MCF 10A (cell line): Measurements from ENCODE around the gene LMNA. TPM values are rescaled to one million over a fixed set of nuclear protein-coding genes. Genes with fewer than 3 reads are reported as not detected.

Source experiments
- BruUV-seq: library from RNA; stranded (reverse); fragments of 400-500 nt; replicated peaks from 2 replicates; lab custom pipeline; 2021; lab: Mats Ljungman, UMichigan
- CTCF ChIA-PET: fragments of 300-600 bp; sonication (Branson Sonifier 250); formaldehyde crosslinking; extraction: SDS; loops from one replicate; lab custom pipeline; 2021; ENCODE audit warnings: antibody characterized with exemption, inconsistent platforms; lab: Yijun Ruan, JAX
- POLR2A ChIA-PET: fragments of 300-600, 350-650 bp; sonication (Branson Sonifier 250); formaldehyde crosslinking; extraction: SDS; loops from one replicate; lab custom pipeline; 2020; ENCODE audit warnings: antibody characterized with exemption, inconsistent platforms; lab: Yijun Ruan, JAX
- DNase-seq: peaks from one replicate; pipeline ENCODE4 v3.0.0-alpha.2; 2018; ENCODE audit not compliant: unreplicated experiment
- H3K27ac Mint-ChIP-seq: one replicate; pipeline ENCODE4 v1.8.0; 2022; ENCODE audit warnings: mild to moderate bottlenecking, low read depth, mixed read lengths; ENCODE audit not compliant: unreplicated experiment
- H3K27me3 Mint-ChIP-seq: one replicate; pipeline ENCODE4 v1.8.0; 2022; ENCODE audit warnings: mixed read lengths; ENCODE audit not compliant: insufficient read depth, unreplicated experiment
- H3K36me3 Mint-ChIP-seq: one replicate; pipeline ENCODE4 v1.8.0; 2022; ENCODE audit warnings: mild to moderate bottlenecking, moderate library complexity, mixed read lengths; ENCODE audit not compliant: insufficient read depth, unreplicated experiment
- H3K4me1 Mint-ChIP-seq: one replicate; pipeline ENCODE4 v1.8.0; 2022; ENCODE audit warnings: mixed read lengths; ENCODE audit not compliant: insufficient read depth, unreplicated experiment
- H3K4me3 Mint-ChIP-seq: one replicate; pipeline ENCODE4 v1.8.0; 2022; ENCODE audit warnings: mild to moderate bottlenecking, moderate library complexity, mixed read lengths; ENCODE audit not compliant: unreplicated experiment
- H3K9me3 Mint-ChIP-seq: one replicate; pipeline ENCODE4 v1.8.0; 2022; ENCODE audit warnings: mixed read lengths; ENCODE audit not compliant: unreplicated experiment
- intact Hi-C: fragments of 100-400 bp; cut with micrococcal nuclease; formaldehyde crosslinking; loops from 2 replicates; pipeline ENCODE4 v1.14.1; 2022
- total RNA-seq: library from RNA; stranded (reverse); gene quantifications from 2 replicates; pipeline ENCODE4 v1.2.3, GENCODE V29; 2022
- TF ChIP-seq, protein P1 (sequence below): fragments of 200-600 bp; IDR thresholded peaks from one replicate; pipeline ENCODE4 v1.8.0; 2022; ENCODE audit warnings: antibody characterized with exemption, mild to moderate bottlenecking; ENCODE audit not compliant: unreplicated experiment

The LMNA gene
- total RNA-seq, 1 experiment from 2014 or later = 716 TPM

DNA sequence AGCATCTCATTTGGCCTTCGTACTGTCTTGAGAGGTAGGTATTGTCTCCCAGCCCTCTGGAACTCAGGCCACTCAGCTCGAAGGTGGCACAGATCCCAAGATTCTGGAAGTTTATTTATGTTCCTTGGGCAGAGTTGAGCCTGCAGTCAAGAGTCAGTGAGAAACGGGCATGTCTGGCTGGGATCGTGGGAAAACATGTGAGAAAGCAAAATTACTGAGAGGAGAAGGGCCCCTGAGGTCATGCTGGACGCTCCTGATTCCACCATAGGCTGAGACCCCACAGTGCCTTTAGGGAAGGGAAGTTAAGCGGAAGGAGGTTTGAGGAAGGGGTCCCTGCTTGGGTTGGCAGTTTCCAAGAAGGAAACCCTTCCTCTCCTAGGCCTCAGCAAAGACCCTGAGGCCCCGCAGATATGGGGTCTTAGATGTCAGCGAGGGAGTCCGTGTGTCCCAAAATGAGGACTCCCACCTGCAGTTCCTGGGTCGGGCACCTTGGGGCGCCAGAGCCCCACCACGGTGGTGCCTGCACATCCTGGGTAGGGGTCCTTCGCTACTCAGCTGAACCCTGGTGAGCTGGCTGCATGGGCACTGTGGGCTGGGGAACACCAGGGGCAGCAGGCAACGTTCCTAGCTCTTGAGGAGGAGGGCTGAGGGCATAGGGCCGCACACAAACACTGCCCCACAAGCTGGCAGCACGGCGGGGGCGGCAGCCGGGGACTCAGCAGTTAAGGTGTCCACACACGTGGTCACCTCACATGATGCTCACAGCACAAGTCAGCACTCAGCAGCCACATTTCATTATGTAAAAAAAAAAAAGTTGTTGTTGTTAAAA is 26.6 kb downstream of the LMNA start:
- no peak overlapping the region for H3K27ac Mint-ChIP-seq
- POLR2A ChIA-PET = interaction anchor here (0.9 to 4.1 kb wide), 9 partner anchors 10 to 83 kb away, joined by 3 to 25 read pairs (median 5); partner anchors contain the start of gene PMF1
- CTCF ChIA-PET = interaction anchor here (0.6 to 46.2 kb wide), 10 partner anchors 10 to 1249 kb away, joined by 3 to 1892 read pairs (median 4); partner anchors contain the start of genes KHDC4 and MEX3A
- peaks cover 85% of the 10 kb centered on the region for H3K36me3 Mint-ChIP-seq
- intact Hi-C loops = no loop called here
- H3K9me3 Mint-ChIP-seq = no peaks in the 10 kb centered on the region
- TF ChIP-seq, protein P1, sequence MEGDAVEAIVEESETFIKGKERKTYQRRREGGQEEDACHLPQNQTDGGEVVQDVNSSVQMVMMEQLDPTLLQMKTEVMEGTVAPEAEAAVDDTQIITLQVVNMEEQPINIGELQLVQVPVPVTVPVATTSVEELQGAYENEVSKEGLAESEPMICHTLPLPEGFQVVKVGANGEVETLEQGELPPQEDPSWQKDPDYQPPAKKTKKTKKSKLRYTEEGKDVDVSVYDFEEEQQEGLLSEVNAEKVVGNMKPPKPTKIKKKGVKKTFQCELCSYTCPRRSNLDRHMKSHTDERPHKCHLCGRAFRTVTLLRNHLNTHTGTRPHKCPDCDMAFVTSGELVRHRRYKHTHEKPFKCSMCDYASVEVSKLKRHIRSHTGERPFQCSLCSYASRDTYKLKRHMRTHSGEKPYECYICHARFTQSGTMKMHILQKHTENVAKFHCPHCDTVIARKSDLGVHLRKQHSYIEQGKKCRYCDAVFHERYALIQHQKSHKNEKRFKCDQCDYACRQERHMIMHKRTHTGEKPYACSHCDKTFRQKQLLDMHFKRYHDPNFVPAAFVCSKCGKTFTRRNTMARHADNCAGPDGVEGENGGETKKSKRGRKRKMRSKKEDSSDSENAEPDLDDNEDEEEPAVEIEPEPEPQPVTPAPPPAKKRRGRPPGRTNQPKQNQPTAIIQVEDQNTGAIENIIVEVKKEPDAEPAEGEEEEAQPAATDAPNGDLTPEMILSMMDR = peak; percentile 45
- DNase-seq = no peak
- H3K4me3 Mint-ChIP-seq = no peak overlapping the region
- TSS peak; percentile 1 for BruUV-seq
- H3K4me1 Mint-ChIP-seq = peaks cover 26% of the 10 kb centered on the region
- H3K27me3 Mint-ChIP-seq = no peaks in the 10 kb centered on the region

DNA sequence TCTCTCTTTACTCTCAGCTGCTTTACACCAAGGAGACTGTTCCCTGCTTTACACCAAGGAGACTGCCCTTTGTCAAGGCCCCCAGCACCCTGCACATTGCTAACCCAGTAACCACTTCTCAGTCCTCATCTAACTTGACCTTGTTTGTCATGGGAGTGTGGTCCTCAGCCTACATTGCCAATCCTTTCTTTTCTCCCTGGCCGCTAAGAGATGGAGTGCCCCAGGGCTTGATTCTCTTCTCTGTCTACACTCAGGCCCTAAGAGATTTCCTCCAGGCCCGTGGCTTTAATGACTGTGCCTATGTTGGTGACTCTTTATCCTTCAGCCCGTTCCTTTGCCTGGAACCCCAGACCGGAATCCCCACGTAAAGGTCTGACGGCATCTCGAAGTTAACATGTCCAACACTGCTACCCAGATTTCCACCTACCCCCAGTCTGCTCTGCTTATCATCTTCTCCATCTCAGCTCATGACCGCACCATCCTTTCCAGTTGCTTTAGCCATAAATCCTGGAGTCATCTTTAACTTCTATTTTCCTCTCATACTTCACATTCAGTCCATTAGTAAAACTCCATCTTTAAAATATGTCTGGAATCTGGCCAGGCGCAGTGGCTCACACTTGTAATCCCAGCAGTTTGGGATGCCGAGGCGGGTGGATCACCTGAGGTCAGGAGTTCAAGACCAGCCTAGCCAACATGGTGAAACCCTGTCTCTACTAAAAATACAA is 29.4 kb downstream of the LMNA start:
- TF ChIP-seq, protein P1 = no peak
- ChIA-PET CTCF (interaction anchor here (0.6 to 46.2 kb wide), 5 partner anchors 10 to 83 kb away, joined by 3 to 1892 read pairs (median 126); partner anchors contain the start of genes MEX3A and SEMA4A), POLR2A (interaction anchor here (0.6 to 4.1 kb wide), 6 partner anchors 19 to 157 kb away, joined by 3 to 20 read pairs (median 4); partner anchors contain the start of gene SLC25A44)
- Mint-ChIP-seq H3K36me3 (peaks cover 74% of the 10 kb centered on the region), H3K27me3 (no peaks in the 10 kb centered on the region), H3K4me1 (peaks cover 36% of the 10 kb centered on the region), H3K9me3 (no peaks in the 10 kb centered on the region), H3K4me3 (peak overlapping the region; percentile 9), H3K27ac (peak overlapping the region; percentile 71)
- BruUV-seq = no TSS peak
- DNase-seq = peak; percentile 17
- intact Hi-C loops = no loop called here

DNA sequence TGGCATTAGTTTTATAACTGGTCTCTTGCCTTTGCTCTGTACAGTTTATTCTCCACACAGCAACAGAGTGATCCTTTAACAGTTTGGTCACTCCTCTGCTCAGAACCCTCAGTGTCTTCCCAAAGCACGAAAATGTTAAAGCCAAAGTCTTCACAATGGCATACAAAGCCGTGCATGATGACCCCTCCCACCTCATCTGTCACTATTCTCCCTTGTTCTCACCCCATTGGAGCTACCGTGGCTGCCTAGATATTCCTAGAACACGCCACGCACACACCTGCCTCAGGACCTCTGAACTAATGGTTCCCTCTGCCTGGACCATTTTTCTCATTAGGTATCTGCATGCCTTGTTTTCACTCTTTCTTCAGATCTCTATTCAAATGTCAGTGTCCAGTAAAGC is 30.2 kb downstream of the LMNA start:
- Mint-ChIP-seq H3K4me3 (no peak overlapping the region), H3K36me3 (peaks cover 66% of the 10 kb centered on the region), H3K27me3 (no peaks in the 10 kb centered on the region)

More for the DNA sequence above, 30.2 kb downstream of the LMNA start:
- no peak for DNase-seq
- peaks cover 36% of the 10 kb centered on the region for H3K4me1 Mint-ChIP-seq
- ChIA-PET CTCF (interaction anchor here (0.6 to 46.2 kb wide), 6 partner anchors 13 to 82 kb away, joined by 3 to 1892 read pairs (median 64); partner anchors contain the start of genes MEX3A and SLC25A44), POLR2A (interaction anchor here (0.8 to 2.1 kb wide), 7 partner anchors 16 to 138 kb away, joined by 3 to 11 read pairs (median 6); partner anchors contain the start of genes SLC25A44 and SMG5)
- intact Hi-C loops = loop anchor here (5.0 kb wide), 1 partner anchor 68 kb away; the partner anchor contains the start of gene PMF1
- H3K27ac Mint-ChIP-seq = no peak overlapping the region
- no peaks in the 10 kb centered on the region for H3K9me3 Mint-ChIP-seq
- BruUV-seq = no TSS peak
- TF ChIP-seq, protein P1 = no peak
